GM19467 (cell line): ENCODE measurements around the gene CDK11B.
A peak's percentile ranks its signal among the peaks of the same experiment; 100 is the strongest.
"Not testable (repeated sequence)": the region's sequence is repeated elsewhere in the genome, so short reads cannot be mapped to it uniquely, and the experiment has no call there.

ENCODE experiments used
- ATAC-seq: cut with Tn5 transposase; IDR thresholded peaks from one replicate; pipeline ENCODE4 v1.9.1; 2021; ENCODE audit warnings: mild to moderate bottlenecking, moderate library complexity; ENCODE audit not compliant: unreplicated experiment

CDK11B gene

GRCh38 chr1:1662830-1663560 is 4.2 kb upstream of the CDK11B start:
- not testable (repeated sequence) for ATAC-seq

GRCh38 chr1:1662392-1662791 is 3.6 kb upstream of the CDK11B start:
- not testable (repeated sequence) for ATAC-seq

GRCh38 chr1:1648265-1648664 is 10.5 kb downstream of the CDK11B start:
- ATAC-seq: not testable (repeated sequence)

GRCh38 chr1:1647567-1648241 is 11.1 kb downstream of the CDK11B start:
- not testable (repeated sequence) for ATAC-seq

GRCh38 chr1:1646326-1646725 is 12.5 kb downstream of the CDK11B start:
- not testable (repeated sequence) for ATAC-seq

- not testable (repeated sequence) for ATAC-seq
Measured at GRCh38 chr1:1640711-1641461, 17.9 kb downstream of the CDK11B start.

GRCh38 chr1:1640081-1640480 is 18.7 kb downstream of the CDK11B start:
- not testable (repeated sequence) for ATAC-seq

- not testable (repeated sequence) for ATAC-seq
Measured at GRCh38 chr1:1639368-1639767, 19.4 kb downstream of the CDK11B start.

- ATAC-seq: not testable (repeated sequence)
Measured at GRCh38 chr1:1638528-1638927, 20.3 kb downstream of the CDK11B start.

- ATAC-seq: not testable (repeated sequence)
Measured at GRCh38 chr1:1637479-1637875, 21.3 kb downstream of the CDK11B start.

GRCh38 chr1:1636621-1637478 is 22.0 kb downstream of the CDK11B start:
- not testable (repeated sequence) for ATAC-seq

- ATAC-seq: not testable (repeated sequence)
Measured at GRCh38 chr1:1634613-1635012, 24.2 kb downstream of the CDK11B start.

GRCh38 chr1:1633409-1633808 is 25.4 kb downstream of the CDK11B start:
- not testable (repeated sequence) for ATAC-seq

GRCh38 chr1:1631782-1632420 is 26.9 kb downstream of the CDK11B start, which contains the start of gene MMP23B:
MMP23B (plus strand) TSS chr1:1632173; CDS start chr1:1632219, 46 bp downstream.
- ATAC-seq: no peak

GRCh38 chr1:1630965-1631781 is 27.6 kb downstream of the CDK11B start:
- ATAC-seq: no peak

GRCh38 chr1:1630191-1630964 is 28.4 kb downstream of the CDK11B start:
- peak; percentile 56 for ATAC-seq

- ATAC-seq: no peak
Measured at GRCh38 chr1:1629430-1630190, 29.2 kb downstream of the CDK11B start.
